Measurements from ENCODE around the gene PFKFB4. TPM values are rescaled to one million over a fixed set of nuclear protein-coding genes. Genes with fewer than 3 reads are reported as not detected.

The PFKFB4 gene
- total and polyA plus RNA-seq, 10 of the 15 experiments (the other 5 are each of a cell fraction or from before 2014, with no cell fraction given): 0.37 to 89.1 (median 5.2) TPM

DNA sequence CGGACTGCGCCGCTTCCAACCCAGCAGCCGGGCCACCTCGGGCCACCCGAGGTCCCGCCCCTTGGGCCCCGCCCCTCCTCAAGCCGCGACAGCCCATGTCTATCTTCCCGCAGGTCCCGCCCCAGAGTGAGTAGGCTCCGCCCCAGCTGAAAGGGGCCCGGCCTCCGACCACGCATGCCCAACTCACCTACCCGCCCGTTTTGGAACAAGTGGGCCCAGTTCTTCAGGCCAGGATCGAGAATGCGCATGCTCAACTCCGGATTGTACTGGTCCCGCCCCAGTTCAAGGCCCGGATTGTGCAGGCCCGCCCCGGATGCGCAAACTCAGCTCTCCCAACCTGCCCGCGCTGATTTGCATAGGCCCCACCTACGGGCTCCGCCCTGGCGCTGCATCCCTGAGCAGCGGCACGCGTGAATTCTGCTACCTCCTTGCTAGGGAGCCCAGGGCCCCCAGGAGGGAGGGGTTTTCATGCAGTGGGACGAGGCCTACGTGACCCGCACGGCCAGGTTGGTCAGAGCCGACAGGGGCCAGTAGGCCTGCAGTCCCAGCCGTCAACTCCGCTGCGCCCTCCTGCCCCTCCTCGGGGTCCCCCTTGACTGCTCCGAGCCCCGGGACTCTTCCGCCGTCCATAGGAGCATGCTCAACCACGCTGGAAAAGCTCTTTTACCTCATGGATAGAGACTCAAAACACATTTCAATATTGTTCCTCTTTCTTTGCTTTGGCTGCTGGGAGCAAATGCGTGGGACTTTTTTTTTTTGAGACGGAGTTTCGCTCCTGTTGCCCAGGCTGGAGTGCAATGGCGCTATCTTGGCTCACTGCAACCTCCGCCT, at the start of gene PFKFB4 (continued):
- TF ChIP-seq, protein P1, sequence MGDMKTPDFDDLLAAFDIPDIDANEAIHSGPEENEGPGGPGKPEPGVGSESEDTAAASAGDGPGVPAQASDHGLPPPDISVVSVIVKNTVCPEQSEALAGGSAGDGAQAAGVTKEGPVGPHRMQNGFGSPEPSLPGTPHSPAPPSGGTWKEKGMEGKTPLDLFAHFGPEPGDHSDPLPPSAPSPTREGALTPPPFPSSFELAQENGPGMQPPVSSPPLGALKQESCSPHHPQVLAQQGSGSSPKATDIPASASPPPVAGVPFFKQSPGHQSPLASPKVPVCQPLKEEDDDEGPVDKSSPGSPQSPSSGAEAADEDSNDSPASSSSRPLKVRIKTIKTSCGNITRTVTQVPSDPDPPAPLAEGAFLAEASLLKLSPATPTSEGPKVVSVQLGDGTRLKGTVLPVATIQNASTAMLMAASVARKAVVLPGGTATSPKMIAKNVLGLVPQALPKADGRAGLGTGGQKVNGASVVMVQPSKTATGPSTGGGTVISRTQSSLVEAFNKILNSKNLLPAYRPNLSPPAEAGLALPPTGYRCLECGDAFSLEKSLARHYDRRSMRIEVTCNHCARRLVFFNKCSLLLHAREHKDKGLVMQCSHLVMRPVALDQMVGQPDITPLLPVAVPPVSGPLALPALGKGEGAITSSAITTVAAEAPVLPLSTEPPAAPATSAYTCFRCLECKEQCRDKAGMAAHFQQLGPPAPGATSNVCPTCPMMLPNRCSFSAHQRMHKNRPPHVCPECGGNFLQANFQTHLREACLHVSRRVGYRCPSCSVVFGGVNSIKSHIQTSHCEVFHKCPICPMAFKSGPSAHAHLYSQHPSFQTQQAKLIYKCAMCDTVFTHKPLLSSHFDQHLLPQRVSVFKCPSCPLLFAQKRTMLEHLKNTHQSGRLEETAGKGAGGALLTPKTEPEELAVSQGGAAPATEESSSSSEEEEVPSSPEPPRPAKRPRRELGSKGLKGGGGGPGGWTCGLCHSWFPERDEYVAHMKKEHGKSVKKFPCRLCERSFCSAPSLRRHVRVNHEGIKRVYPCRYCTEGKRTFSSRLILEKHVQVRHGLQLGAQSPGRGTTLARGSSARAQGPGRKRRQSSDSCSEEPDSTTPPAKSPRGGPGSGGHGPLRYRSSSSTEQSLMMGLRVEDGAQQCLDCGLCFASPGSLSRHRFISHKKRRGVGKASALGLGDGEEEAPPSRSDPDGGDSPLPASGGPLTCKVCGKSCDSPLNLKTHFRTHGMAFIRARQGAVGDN (IDR thresholded peaks at IDR 0.05): peak; percentile 82
- TF ChIP-seq, protein P2, sequence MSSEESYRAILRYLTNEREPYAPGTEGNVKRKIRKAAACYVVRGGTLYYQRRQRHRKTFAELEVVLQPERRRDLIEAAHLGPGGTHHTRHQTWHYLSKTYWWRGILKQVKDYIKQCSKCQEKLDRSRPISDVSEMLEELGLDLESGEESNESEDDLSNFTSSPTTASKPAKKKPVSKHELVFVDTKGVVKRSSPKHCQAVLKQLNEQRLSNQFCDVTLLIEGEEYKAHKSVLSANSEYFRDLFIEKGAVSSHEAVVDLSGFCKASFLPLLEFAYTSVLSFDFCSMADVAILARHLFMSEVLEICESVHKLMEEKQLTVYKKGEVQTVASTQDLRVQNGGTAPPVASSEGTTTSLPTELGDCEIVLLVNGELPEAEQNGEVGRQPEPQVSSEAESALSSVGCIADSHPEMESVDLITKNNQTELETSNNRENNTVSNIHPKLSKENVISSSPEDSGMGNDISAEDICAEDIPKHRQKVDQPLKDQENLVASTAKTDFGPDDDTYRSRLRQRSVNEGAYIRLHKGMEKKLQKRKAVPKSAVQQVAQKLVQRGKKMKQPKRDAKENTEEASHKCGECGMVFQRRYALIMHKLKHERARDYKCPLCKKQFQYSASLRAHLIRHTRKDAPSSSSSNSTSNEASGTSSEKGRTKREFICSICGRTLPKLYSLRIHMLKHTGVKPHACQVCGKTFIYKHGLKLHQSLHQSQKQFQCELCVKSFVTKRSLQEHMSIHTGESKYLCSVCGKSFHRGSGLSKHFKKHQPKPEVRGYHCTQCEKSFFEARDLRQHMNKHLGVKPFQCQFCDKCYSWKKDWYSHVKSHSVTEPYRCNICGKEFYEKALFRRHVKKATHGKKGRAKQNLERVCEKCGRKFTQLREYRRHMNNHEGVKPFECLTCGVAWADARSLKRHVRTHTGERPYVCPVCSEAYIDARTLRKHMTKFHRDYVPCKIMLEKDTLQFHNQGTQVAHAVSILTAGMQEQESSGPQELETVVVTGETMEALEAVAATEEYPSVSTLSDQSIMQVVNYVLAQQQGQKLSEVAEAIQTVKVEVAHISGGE (CRISPR knock-in tag; IDR thresholded peaks at IDR 0.05): no peak
- peak; percentile 90 for TF ChIP-seq MXI1 (IDR thresholded peaks at IDR 0.05; ENCODE audit: low read depth, low read length)
- TF ChIP-seq NR2F1 (conservative IDR thresholded peaks at IDR 0.05): peak; percentile 78
- 0 out of 2 replicates have a peak, but pooled peaks have one; percentile 13 for TF ChIP-seq ESRRA (IDR thresholded peaks at IDR 0.05; ENCODE audit: low read length)
- 0 out of 2 replicates have a peak, but pooled peaks have one; percentile 2 for TF ChIP-seq YY1 (IDR thresholded peaks at IDR 0.05; ENCODE audit: low read depth, low read length)
- TF ChIP-seq RFX5 (IDR thresholded peaks at IDR 0.05; ENCODE audit: low read depth, low read length): no peak
- TF ChIP-seq ZSCAN29 (IDR thresholded peaks at IDR 0.05): no peak
- TF ChIP-seq SP1 (IDR thresholded peaks at IDR 0.05; ENCODE audit: low read depth, low read length): peak; percentile 61
- TF ChIP-seq RAD51 (IDR thresholded peaks at IDR 0.05): no peak
- TF ChIP-seq, protein P3, sequence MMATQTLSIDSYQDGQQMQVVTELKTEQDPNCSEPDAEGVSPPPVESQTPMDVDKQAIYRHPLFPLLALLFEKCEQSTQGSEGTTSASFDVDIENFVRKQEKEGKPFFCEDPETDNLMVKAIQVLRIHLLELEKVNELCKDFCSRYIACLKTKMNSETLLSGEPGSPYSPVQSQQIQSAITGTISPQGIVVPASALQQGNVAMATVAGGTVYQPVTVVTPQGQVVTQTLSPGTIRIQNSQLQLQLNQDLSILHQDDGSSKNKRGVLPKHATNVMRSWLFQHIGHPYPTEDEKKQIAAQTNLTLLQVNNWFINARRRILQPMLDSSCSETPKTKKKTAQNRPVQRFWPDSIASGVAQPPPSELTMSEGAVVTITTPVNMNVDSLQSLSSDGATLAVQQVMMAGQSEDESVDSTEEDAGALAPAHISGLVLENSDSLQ (IDR thresholded peaks at IDR 0.05): peak; percentile 97
- TF ChIP-seq FOXK2 (IDR thresholded peaks at IDR 0.05): no peak
- TF ChIP-seq CHD2 (IDR thresholded peaks at IDR 0.05; ENCODE audit: borderline replicate concordance, low read depth, low read length): peak; percentile 59; the same call in 1 of the 2 replicates
- TF ChIP-seq NRF1 (conservative IDR thresholded peaks at IDR 0.05; ENCODE audit: low read depth, low read length): peak; percentile 96
- TF ChIP-seq ATF7 (IDR thresholded peaks at IDR 0.05; ENCODE audit: low read depth): peak; percentile 55
- no peak for TF ChIP-seq SMAD5 (IDR thresholded peaks at IDR 0.05; ENCODE audit: low read depth)
- TF ChIP-seq ZNF207 (IDR thresholded peaks at IDR 0.05; ENCODE audit: borderline replicate concordance): 0 out of 2 replicates have a peak, but pooled peaks have one; percentile 43
- peak; percentile 98 for TF ChIP-seq IKZF1 (conservative IDR thresholded peaks at IDR 0.05)
- TF ChIP-seq POLR2AphosphoS2 (IDR thresholded peaks at IDR 0.05; ENCODE audit: low read depth, low read length): 0 out of 2 replicates have a peak, but pooled peaks have one; percentile 37
- peak; percentile 70 for TF ChIP-seq MYC (IDR thresholded peaks at IDR 0.05; ENCODE audit: insufficient read depth, insufficient read length, insufficient replicate concordance, low read length, severe bottlenecking)
- TF ChIP-seq CEBPB (IDR thresholded peaks at IDR 0.05; ENCODE audit: borderline replicate concordance in 1 of 2, low read depth in 2 of 2, low read length in 2 of 2): no peak
